GM18502 (cell line): Measurements from ENCODE around the gene BZW2.
"Not testable (repeated sequence)": the region's sequence is repeated elsewhere in the genome, so short reads cannot be mapped to it uniquely, and the experiment has no call there.

ENCODE experiments used
- ATAC-seq: cut with Tn5 transposase; IDR thresholded peaks from one replicate; pipeline ENCODE4 v1.9.1; 2021; ENCODE audit warnings: mild to moderate bottlenecking; ENCODE audit not compliant: unreplicated experiment, poor library complexity

The BZW2 gene

GRCh38 chr7:16669581-16669980, 23.6 kb downstream of the BZW2 start:
- ATAC-seq, result no peak

- no peak for ATAC-seq
Measured at GRCh38 chr7:16670021-16670420, 24.0 kb downstream of the BZW2 start.

- no peak for ATAC-seq
Measured at GRCh38 chr7:16670731-16671344, 24.9 kb downstream of the BZW2 start.

- no peak for ATAC-seq
Measured at GRCh38 chr7:16671811-16672210, 25.8 kb downstream of the BZW2 start.

- ATAC-seq, result no peak
Measured at GRCh38 chr7:16675277-16675676, 29.3 kb downstream of the BZW2 start.

GRCh38 chr7:16677978-16678494, 32.1 kb downstream of the BZW2 start:
- ATAC-seq, result no peak

- not testable (repeated sequence) for ATAC-seq
Measured at GRCh38 chr7:16678645-16679566, 32.9 kb downstream of the BZW2 start.

GRCh38 chr7:16684935-16685334, 39.0 kb downstream of the BZW2 start:
- ATAC-seq, result no peak

- ATAC-seq, result no peak
Measured at GRCh38 chr7:16685535-16685934, 39.6 kb downstream of the BZW2 start.

GRCh38 chr7:16688249-16688648, 42.3 kb downstream of the BZW2 start:
- ATAC-seq, result no peak

GRCh38 chr7:16691241-16691640, 45.3 kb downstream of the BZW2 start:
- no peak for ATAC-seq

- no peak for ATAC-seq
Measured at GRCh38 chr7:16693601-16694318, 47.8 kb downstream of the BZW2 start.

GRCh38 chr7:16694806-16695205, 48.8 kb downstream of the BZW2 start:
- no peak for ATAC-seq

GRCh38 chr7:16695621-16696237, 49.7 kb downstream of the BZW2 start:
- peak; percentile 74 for ATAC-seq

- no peak for ATAC-seq
Measured at GRCh38 chr7:16697507-16698199, 51.7 kb downstream of the BZW2 start.

GRCh38 chr7:16698200-16698905, 52.4 kb downstream of the BZW2 start:
- ATAC-seq, result no peak

- ATAC-seq, result no peak
Measured at GRCh38 chr7:16702441-16702840, 56.5 kb downstream of the BZW2 start.

GRCh38 chr7:16708511-16708910, 62.5 kb downstream of the BZW2 start:
- ATAC-seq, result no peak

- ATAC-seq, result no peak
Measured at GRCh38 chr7:16708980-16709379, 63.0 kb downstream of the BZW2 start.
